AG04450 (cell line): ENCODE results near the gene NPC1L1. TPM values are rescaled to one million over a fixed set of nuclear protein-coding genes. Genes with fewer than 3 reads are reported as not detected.

ENCODE experiments used
- CTCF ChIA-PET: fragments of 300-600, 350-600 bp; formaldehyde crosslinking; extraction: SDS; loops from one replicate; lab custom pipeline; 2022; ENCODE audit warnings: antibody characterized with exemption, inconsistent platforms; lab: Charles Lee
- POLR2A ChIA-PET: fragments of 350-600 bp; formaldehyde crosslinking; extraction: SDS; loops from one replicate; lab custom pipeline; 2021; ENCODE audit warnings: antibody characterized with exemption, inconsistent platforms; lab: Yijun Ruan, JAX
- DNase-seq: peaks from one replicate; pipeline ENCODE4 v3.0.0-alpha.2; 2011; ENCODE audit warnings: low read depth, low spot score
- H3K27ac ChIP-seq: one replicate; pipeline ENCODE4 v1.5.1; 2012; ENCODE audit warnings: low read depth, low read length, control low read depth
- H3K27me3 ChIP-seq: one replicate; pipeline ENCODE4 v1.6.0; 2012; ENCODE audit warnings: low read length; ENCODE audit not compliant: control insufficient read depth, insufficient read depth
- H3K4me3 ChIP-seq: 2 replicates; pipeline ENCODE4 v1.5.1; 2011; ENCODE audit warnings: mild to moderate bottlenecking, low read depth, low read length, control low read depth
- H3K9me3 ChIP-seq: 2 replicates; pipeline ENCODE4 v1.5.1; 2012; ENCODE audit warnings: low read length; ENCODE audit not compliant: control insufficient read depth, insufficient read depth
- polyA plus RNA-seq: library from polyadenylated mRNA; depleted of rRNA; stranded (reverse); fragments of >200 nt; gene quantifications from 2 replicates; pipeline ENCODE4 v1.2.3, GENCODE V29; 2011
- TF ChIP-seq, protein P1 (sequence below): IDR thresholded peaks from 2 replicates; pipeline ENCODE4 v1.5.1; 2011; ENCODE audit warnings: low read depth, low read length, control low read depth, inconsistent platforms

The NPC1L1 gene
- polyA plus RNA-seq, 1 experiment = 0.36 TPM

DNA sequence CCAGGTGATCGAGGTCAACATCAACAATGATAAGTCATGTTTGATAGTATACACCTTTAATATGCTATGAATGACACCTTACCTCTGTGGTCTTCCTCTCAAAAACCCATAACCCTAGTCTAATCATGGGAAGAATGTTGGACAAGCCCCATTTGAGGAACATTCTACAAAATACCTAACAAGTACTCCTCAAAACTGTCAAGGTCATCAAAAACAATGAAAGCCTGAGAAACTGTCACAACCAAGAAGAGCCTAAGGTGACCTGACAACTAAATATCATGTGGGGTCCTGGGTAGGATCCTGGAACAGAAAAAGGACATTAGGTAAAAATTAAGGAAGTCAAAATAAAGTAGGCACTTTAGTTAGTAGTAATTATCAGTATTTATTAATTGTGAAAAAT is 44.7 kb downstream of the NPC1L1 start:
- ChIA-PET CTCF (no interaction called here), POLR2A (no interaction called here)
- H3K27me3 ChIP-seq = peaks cover 3% of the 10 kb centered on the region
- DNase-seq = no peak
- no peak overlapping the region for H3K27ac ChIP-seq
- H3K4me3 ChIP-seq = no peak overlapping the region
- TF ChIP-seq, protein P1, sequence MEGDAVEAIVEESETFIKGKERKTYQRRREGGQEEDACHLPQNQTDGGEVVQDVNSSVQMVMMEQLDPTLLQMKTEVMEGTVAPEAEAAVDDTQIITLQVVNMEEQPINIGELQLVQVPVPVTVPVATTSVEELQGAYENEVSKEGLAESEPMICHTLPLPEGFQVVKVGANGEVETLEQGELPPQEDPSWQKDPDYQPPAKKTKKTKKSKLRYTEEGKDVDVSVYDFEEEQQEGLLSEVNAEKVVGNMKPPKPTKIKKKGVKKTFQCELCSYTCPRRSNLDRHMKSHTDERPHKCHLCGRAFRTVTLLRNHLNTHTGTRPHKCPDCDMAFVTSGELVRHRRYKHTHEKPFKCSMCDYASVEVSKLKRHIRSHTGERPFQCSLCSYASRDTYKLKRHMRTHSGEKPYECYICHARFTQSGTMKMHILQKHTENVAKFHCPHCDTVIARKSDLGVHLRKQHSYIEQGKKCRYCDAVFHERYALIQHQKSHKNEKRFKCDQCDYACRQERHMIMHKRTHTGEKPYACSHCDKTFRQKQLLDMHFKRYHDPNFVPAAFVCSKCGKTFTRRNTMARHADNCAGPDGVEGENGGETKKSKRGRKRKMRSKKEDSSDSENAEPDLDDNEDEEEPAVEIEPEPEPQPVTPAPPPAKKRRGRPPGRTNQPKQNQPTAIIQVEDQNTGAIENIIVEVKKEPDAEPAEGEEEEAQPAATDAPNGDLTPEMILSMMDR = no peak
- H3K9me3 ChIP-seq = no peaks in the 10 kb centered on the region

DNA sequence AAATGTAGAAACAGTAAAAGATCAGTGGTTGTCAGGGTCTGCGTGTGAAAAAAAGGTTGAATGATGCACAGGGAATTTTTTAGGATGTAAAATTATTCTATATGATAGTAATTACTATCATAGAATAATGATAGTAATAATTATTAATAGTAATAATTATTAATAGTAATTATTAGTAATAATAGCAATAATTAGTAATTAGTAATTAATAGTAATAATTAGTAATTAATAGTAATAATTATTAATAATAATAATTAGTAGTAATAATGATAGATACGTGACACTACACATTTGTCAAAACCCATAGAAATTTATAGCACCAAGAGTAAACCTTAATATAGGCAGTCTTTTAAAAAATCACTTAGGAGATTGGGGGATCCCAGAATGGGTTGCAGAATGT is 46.2 kb downstream of the NPC1L1 start:
- H3K27ac ChIP-seq = no peak overlapping the region
- ChIA-PET POLR2A (no interaction called here), CTCF (no interaction called here)

DNA sequence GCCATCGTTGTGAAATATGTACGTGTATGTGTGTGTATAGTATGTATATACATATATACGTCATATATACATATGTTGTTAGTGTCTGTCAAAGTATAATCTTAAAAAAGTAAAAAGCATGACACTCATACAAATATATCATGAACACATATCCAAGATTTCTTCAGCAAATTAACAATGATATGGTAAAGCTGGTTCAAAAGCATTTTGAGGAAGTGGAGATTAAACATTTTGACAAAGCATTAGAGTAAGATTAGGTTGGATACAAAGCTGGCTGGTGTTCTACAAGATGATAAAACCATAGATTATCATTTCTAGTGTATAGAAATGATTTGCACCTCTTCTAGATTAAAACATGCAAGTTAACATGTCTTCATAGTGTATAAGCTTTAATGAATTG is 49.9 kb downstream of the NPC1L1 start:
- Histone ChIP-seq H3K9me3 (no peaks in the 10 kb centered on the region; the same call in 1 of the 2 replicates), H3K4me3 (peak overlapping the region; percentile 95), H3K27me3 (no peaks in the 10 kb centered on the region), H3K27ac (peak overlapping the region; percentile 99)
- DNase-seq = no peak
- TF ChIP-seq, protein P1 = no peak
- POLR2A ChIA-PET = interaction anchor here (1.0 to 1.4 kb wide), 2 partner anchors 11 to 62 kb away, joined by 3 read pairs; no protein-coding TSS in a partner anchor
- CTCF ChIA-PET = interaction anchor here (0.9 to 4.2 kb wide), 6 partner anchors 14 to 250 kb away, joined by 3 to 38 read pairs (median 4); no protein-coding TSS in a partner anchor

More for the DNA sequence above, 46.2 kb downstream of the NPC1L1 start:
- Histone ChIP-seq H3K9me3 (no peaks in the 10 kb centered on the region; the same call in 1 of the 2 replicates), H3K4me3 (no peak overlapping the region), H3K27me3 (peaks cover 3% of the 10 kb centered on the region)
- TF ChIP-seq, protein P1 = no peak
- no peak for DNase-seq

DNA sequence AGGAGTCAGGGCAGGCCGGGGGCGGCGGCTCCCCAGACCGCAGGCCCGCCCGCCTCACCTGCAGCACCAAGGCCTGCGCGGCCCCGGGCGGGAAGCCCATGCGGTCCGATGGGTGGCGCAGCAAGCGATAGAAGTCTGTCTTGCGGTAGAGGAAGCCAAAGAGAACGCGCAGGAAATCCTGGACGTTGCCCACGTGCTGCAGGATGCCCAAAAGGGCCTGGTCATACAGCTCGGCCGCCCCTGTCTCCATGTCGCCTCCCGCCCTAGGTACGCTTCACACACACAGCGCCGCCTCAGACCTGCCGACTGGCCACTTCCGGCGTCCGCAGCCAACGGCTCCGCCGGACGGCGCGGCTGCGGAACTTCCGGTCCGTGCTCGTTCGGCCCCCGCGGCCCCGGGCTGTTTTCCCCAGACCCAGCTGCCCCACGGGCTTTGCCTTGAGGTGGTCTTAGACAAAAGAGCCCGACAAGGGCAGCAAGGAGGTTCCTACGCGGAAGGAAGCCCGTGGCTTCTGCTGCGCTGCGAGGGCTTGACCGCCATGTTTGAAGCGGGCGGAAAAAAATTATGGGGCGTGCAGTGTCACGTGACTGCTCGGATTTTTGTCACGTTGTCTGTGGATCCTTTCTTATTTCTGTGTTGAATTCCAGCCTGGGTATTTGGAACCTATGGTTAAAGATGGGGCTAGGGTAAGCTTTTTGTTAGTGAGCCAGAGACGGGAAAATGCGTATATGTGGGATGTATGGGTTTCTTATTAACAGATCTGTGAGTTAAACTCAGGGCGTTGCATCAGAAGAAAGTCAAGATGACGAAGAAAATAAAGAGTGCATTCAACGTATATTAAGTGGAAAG is 50.6 kb downstream of the NPC1L1 start, which contains the start of gene NUDCD3:
TSS of gene NUDCD3 (minus strand) at position 308 of the 850 bp plus-strand sequence. CDS start at position 250, 58 bp downstream.
- Histone ChIP-seq H3K4me3 (peak within 1 kb of the TSS; percentile 95), H3K9me3 (no peaks in the 10 kb centered on the region; the same call in 1 of the 2 replicates), H3K27ac (peak within 1 kb of the TSS; percentile 99), H3K27me3 (no peaks in the 10 kb centered on the region)
- TF ChIP-seq, protein P1 = peak; percentile 34; the same call in 1 of the 2 replicates
- ChIA-PET CTCF (interaction anchor here (0.7 to 4.2 kb wide), 10 partner anchors 11 to 249 kb away, joined by 3 to 38 read pairs (median 4); partner anchors contain the start of gene DDX56), POLR2A (interaction anchor here (0.6 to 1.4 kb wide), 5 partner anchors 10 to 289 kb away, joined by 3 to 4 read pairs (median 3); partner anchors contain the start of gene DDX56)
- peak; percentile 30 for DNase-seq
